Tibial nerve (tissue), 3 donors: Measurements from ENCODE around the gene FAM193A.

Experiments used
- EP300 ChIP-seq, 2 donors: sonication (generic); formaldehyde crosslinking; IDR thresholded peaks; one replicate each; pipeline ENCODE4 v1.6.1; 2017; ENCODE audit warnings: antibody characterized with exemption in 2 of 2, mild to moderate bottlenecking in 1 of 2
- POLR2A ChIP-seq, 2 donors: fragments of 450-650 bp; IDR thresholded peaks; one replicate each; pipeline ENCODE4 v1.6.1; 2017; ENCODE audit warnings: antibody characterized with exemption in 2 of 2, mild to moderate bottlenecking in 2 of 2, moderate library complexity in 2 of 2

DNA sequence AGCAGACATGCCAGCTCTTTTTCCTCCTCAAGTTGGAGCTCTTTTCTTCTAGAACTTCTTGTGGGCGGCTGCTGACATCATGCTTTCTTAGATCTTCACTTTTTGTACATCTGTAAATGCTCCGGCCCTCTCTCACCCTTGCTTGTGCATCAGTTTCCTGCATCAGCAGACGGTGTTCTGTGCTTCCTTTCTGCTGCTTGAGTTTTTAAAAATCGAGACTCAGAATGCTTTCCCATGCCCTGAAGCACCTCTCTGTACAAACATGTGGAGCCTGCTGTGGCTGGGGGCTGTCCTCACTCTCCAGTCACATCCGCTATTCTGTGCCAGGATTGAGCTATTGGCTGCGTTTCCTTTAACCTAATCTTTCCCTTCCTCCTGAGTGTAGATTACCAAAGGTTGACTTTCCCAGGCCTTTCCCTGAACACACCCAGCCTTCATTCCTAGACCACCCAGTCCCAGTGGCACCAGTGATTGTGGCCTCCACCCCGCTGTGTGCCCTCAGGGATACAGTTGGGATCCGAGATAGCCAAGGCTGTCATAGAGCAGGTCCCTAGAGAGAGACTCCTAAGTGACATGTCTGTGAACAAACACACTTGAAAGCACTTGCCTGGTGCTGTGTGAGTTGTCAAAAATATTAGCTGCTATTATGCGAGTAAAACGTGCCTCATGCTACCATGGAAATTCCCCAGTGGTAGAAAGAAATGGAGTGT lies 177.8 kb downstream of the FAM193A start:
- TF ChIP-seq EP300 (IDR thresholded peaks at IDR 0.05) (no peak), POLR2A (IDR thresholded peaks at IDR 0.05) (no peak)
